ENCODE data around the gene EDA2R.

EDA2R gene

DNA sequence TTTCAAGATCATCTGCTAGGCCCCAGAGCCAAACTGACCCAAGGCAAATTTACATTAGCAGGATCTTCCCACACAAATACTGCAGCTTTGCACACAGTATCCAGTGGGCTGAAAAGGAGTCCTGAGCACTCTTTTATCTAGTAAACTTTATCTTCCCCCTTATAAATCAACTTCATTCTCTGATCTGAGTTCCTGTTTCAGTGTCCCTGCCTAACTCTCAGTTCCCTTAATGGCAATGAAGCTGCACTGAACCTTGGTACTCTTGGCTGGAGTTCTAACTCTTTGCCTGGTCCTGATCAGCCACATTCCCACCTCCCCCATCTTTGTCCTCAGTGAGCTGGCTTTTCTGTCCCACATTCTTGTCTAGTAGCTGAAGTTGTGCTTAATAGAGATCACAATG lies 37.4 kb downstream of the EDA2R start:
- in situ Hi-C loops (cut with MboI; ENCODE audit: low pct_unique_long_range_greater_than_20kb, low sequenced_read_pairs, unreplicated experiment) = no loop called here
- DNase-seq (ENCODE audit: low spot score) = no peak

DNA sequence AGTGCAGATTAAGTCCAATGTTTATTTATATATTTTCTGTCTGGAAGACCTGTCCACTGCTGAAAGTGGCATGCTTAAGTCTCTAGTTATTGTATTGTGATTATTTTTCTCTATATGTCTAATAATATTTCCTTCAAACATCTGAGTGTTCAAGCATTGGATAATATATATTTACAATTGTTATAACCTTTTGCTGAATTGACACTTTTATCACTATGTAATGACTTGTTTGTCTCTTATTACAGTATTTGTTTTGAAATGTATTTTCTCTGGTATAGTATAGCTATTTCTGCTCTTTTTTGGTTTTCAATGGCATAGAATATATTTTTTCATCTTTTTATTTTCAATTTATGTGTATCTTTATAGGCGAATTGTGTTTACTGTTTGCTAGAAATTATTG lies 59.7 kb downstream of the EDA2R start:
- TF ChIP-seq, protein P1, sequence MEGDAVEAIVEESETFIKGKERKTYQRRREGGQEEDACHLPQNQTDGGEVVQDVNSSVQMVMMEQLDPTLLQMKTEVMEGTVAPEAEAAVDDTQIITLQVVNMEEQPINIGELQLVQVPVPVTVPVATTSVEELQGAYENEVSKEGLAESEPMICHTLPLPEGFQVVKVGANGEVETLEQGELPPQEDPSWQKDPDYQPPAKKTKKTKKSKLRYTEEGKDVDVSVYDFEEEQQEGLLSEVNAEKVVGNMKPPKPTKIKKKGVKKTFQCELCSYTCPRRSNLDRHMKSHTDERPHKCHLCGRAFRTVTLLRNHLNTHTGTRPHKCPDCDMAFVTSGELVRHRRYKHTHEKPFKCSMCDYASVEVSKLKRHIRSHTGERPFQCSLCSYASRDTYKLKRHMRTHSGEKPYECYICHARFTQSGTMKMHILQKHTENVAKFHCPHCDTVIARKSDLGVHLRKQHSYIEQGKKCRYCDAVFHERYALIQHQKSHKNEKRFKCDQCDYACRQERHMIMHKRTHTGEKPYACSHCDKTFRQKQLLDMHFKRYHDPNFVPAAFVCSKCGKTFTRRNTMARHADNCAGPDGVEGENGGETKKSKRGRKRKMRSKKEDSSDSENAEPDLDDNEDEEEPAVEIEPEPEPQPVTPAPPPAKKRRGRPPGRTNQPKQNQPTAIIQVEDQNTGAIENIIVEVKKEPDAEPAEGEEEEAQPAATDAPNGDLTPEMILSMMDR (IDR thresholded peaks at IDR 0.05; ENCODE audit: extremely low read depth, insufficient read depth, missing control alignments) = no peak
- in situ Hi-C loops (cut with MboI; ENCODE audit: low pct_unique_long_range_greater_than_20kb, low sequenced_read_pairs, unreplicated experiment) = no loop called here
- no peak for DNase-seq (ENCODE audit: low spot score)

More for the DNA sequence above, 37.4 kb downstream of the EDA2R start:
- TF ChIP-seq, protein P1 (IDR thresholded peaks at IDR 0.05; ENCODE audit: extremely low read depth, insufficient read depth, missing control alignments) = no peak

DNA sequence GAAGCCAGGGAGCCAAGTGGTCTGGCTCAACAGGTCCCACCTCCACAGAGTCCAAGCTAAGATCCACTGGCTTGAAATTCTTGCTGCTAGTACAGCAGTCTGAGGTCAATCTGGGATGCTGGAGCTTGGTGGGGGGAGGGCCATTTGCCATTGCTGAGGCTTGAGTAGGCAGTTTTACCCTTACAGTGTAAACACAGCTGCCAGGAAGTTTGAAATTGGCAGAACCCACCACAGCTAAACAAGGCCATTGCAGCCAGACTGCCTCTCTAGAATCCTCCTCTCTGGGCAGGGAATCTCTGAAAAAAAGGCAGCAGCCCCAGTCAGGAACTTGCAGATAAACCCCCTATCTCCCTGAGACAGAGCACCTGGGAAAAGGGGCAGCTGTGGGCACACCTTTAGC lies 84.9 kb downstream of the EDA2R start:
- TF ChIP-seq, protein P1 (IDR thresholded peaks at IDR 0.05; ENCODE audit: extremely low read depth, insufficient read depth, missing control alignments) = no peak
- no peak for DNase-seq (ENCODE audit: low spot score)
- in situ Hi-C loops (cut with MboI; ENCODE audit: low pct_unique_long_range_greater_than_20kb, low sequenced_read_pairs, unreplicated experiment) = no loop called here

DNA sequence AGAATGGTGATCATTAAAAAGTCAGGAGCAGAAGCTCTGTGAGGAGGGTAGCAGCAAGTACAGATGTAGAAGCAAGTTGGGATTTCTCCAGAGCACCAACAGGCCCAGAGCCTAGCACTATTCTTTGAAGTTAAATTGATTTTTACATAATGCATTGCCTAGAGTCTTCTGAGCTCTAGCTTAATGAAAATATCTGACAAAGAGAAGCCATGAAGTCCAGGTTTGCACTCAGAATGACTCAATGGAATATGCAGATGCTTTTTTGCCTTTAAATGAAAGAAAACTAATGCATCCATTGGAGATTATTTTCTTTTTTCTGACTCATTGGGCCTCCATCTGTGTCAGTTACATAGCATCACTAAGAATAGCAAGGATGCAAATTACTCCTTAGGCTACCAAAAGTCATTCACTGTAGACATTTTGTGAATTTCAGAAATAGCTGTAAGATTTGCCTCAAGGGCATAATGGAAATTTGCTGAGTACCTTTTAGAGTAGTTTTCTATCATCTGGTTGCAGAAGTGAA lies 91.0 kb downstream of the EDA2R start:
- TF ChIP-seq, protein P1 (IDR thresholded peaks at IDR 0.05; ENCODE audit: extremely low read depth, insufficient read depth, missing control alignments) = no peak
- in situ Hi-C loops (cut with MboI; ENCODE audit: low pct_unique_long_range_greater_than_20kb, low sequenced_read_pairs, unreplicated experiment) = no loop called here
- no peak for DNase-seq (ENCODE audit: low spot score)

Measured in GM13977 (cell line).